ENCODE measurements around the gene TMEM178B.
"Not testable (repeated sequence)": the region's sequence is repeated elsewhere in the genome, so short reads cannot be mapped to it uniquely, and the experiment has no call there.

The TMEM178B gene

DNA sequence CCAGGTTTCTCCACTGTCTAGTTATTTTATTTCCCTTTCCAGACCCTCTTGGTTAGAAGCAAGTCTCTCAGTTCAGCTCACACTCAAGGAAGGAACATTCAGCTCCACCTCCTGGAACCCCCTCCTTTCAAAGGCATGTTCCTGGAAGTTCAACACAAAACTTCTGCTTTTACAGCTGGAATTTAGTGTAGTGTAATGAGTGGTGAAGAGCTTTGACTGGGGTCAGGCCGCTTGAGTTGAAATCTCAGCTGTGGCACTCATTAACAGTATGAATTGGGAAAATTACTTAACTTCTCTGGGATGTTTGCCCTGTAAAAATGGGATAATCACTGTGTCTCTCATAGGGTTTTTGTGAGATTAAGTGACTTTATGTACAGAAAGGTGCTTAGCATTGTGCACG, 91.7 kb downstream of the TMEM178B start:
- no peak overlapping the region for H3K4me3 ChIP-seq (ENCODE audit: low read length)
- no peak for DNase-seq (ENCODE audit: low read depth)
- TF ChIP-seq, protein P1, sequence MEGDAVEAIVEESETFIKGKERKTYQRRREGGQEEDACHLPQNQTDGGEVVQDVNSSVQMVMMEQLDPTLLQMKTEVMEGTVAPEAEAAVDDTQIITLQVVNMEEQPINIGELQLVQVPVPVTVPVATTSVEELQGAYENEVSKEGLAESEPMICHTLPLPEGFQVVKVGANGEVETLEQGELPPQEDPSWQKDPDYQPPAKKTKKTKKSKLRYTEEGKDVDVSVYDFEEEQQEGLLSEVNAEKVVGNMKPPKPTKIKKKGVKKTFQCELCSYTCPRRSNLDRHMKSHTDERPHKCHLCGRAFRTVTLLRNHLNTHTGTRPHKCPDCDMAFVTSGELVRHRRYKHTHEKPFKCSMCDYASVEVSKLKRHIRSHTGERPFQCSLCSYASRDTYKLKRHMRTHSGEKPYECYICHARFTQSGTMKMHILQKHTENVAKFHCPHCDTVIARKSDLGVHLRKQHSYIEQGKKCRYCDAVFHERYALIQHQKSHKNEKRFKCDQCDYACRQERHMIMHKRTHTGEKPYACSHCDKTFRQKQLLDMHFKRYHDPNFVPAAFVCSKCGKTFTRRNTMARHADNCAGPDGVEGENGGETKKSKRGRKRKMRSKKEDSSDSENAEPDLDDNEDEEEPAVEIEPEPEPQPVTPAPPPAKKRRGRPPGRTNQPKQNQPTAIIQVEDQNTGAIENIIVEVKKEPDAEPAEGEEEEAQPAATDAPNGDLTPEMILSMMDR (conservative IDR thresholded peaks at IDR 0.05; ENCODE audit: low read depth, low read length) = no peak

DNA sequence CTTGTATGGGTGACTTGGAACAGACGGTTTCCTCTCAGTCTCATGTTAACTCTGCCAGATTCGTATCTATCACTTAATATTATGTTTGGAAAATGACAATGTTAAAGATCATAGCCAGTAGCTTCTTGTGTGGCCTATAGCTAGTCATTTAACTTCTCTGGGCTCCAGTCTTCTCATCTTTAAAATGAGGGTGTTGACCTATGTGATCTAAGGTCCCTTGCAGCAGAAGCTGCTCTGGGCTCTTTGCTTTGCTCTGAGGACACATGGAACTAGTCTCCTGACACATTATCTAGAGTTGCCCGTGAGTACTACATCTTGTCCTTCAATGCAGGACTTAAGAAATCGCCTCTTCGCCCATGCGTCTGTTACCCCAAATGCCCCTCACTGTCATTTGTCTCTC, 93.1 kb downstream of the TMEM178B start:
- TF ChIP-seq, protein P1 (conservative IDR thresholded peaks at IDR 0.05; ENCODE audit: low read depth, low read length) = no peak
- H3K4me3 ChIP-seq (ENCODE audit: low read length) = no peak overlapping the region
- DNase-seq (ENCODE audit: low read depth) = no peak

- no peak overlapping the region for H3K4me3 ChIP-seq (ENCODE audit: low read length)
- TF ChIP-seq, protein P1 (conservative IDR thresholded peaks at IDR 0.05; ENCODE audit: low read depth, low read length) = no peak
- DNase-seq (ENCODE audit: low read depth) = no peak
These were observed 93.6 kb downstream of the TMEM178B start for GRCh38 chr7:141167381-141167964.

DNA sequence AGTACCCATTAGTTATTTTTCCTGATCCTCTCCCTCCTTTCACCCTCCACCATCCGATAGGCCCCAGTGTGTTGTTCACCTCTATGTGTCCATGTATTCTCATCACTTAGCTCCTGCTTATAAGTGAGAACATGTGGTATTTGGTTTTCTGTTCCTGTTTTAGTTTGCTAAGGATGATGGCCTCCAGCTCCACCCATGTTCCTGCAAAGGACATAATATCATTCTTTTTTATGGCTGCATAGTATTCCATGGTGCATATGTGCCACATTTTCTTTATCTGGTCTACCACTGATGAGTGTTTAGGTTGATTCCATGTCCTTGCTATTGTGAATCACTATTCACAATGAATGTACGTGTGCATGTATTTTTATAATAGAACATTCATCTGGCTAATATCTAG, 95.3 kb downstream of the TMEM178B start:
- H3K4me3 ChIP-seq (ENCODE audit: low read length); DNase-seq (ENCODE audit: low read depth): not testable (repeated sequence)

DNA sequence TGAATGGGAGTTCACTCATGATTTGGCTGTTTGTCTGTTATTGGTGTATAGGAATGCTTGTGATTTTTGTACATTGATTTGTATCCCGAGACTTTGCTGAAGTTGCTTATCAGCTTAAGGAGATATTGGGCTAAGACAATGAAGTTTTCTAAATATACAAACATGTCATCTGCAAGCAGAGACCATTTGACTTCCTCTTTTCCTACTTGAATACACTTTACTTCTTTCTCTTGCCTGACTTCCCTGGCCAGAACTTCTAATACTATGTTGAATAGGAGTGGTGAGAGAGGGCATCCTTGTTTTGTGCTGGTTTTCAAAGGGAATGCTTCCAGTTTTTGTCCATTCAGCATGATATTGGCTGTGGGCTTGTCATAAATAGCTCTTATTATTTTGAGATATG, 101.9 kb downstream of the TMEM178B start:
- H3K4me3 ChIP-seq (ENCODE audit: low read length); DNase-seq (ENCODE audit: low read depth): not testable (repeated sequence)

DNA sequence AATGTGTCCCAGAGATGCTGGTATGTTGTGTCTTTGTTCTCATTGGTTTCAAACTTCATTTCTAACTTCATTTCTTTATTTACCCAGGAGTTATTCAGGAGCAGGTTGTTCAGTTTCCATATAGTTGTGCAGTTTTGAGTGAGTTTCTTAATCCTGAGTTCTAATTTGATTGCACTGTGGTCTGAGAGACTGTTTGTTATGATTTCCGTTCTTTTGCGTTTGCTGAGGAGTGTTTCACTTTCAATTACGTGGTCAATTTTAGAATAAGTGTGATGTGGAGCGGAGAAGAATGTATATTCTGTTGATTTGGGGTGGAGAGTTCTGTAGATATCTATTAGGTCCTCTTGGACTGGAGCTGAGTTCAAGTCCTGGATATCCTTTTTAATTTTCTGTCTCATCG, 103.3 kb downstream of the TMEM178B start:
- H3K4me3 ChIP-seq (ENCODE audit: low read length); DNase-seq (ENCODE audit: low read depth): not testable (repeated sequence)

GRCh38 chr7:141178486-141179135, 104.7 kb downstream of the TMEM178B start:
- no peak for DNase-seq (ENCODE audit: low read depth)
- TF ChIP-seq, protein P1 (conservative IDR thresholded peaks at IDR 0.05; ENCODE audit: low read depth, low read length) = no peak
- no peak overlapping the region for H3K4me3 ChIP-seq (ENCODE audit: low read length)

GRCh38 chr7:141181812-141182211, 107.9 kb downstream of the TMEM178B start:
- DNase-seq (ENCODE audit: low read depth) = no peak
- TF ChIP-seq, protein P1 (conservative IDR thresholded peaks at IDR 0.05; ENCODE audit: low read depth, low read length) = no peak

More at GRCh38 chr7:141181812-141182211, 107.9 kb downstream of the TMEM178B start:
- H3K4me3 ChIP-seq (ENCODE audit: low read length) = no peak overlapping the region

All from retinal pigment epithelial cell (primary cell).